PFSK-1 (cell line): Measurements from ENCODE around the gene PAX8.

Source experiments
- FOXP2 ChIP-seq: optimal IDR thresholded peaks from 2 replicates; pipeline ENCODE3; 2011; ENCODE audit warnings: borderline replicate concordance, control low read depth, inconsistent platforms; ENCODE audit not compliant: insufficient read depth; ENCODE audit errors: extremely low read length, extremely low read depth
- POLR2AphosphoS5 ChIP-seq: IDR thresholded peaks from 2 replicates; pipeline ENCODE4 v1.6.1; 2012; ENCODE audit warnings: low read depth, mild to moderate bottlenecking, control low read depth, low read length, moderate library complexity
- SIN3A ChIP-seq: IDR thresholded peaks from 2 replicates; pipeline ENCODE4 v1.6.1; 2012; ENCODE audit warnings: mild to moderate bottlenecking, low read length, moderate library complexity, borderline replicate concordance; ENCODE audit not compliant: insufficient read depth
- TAF1 ChIP-seq: IDR thresholded peaks from 2 replicates; pipeline ENCODE4 v1.6.1; 2012; ENCODE audit warnings: low read length, control low read depth, borderline replicate concordance; ENCODE audit not compliant: insufficient read depth
- TF ChIP-seq, protein P1 (sequence below), 2 experiments: IDR thresholded peaks; 2 replicates each; pipeline versions ENCODE4 v1.6.1 to v1.8.0; 2011 to 2012; ENCODE audit warnings: low read depth in 2 of 2, low read length in 2 of 2, control low read depth in 1 of 2, inconsistent platforms in 1 of 2, mild to moderate bottlenecking in 1 of 2, moderate library complexity in 1 of 2; ENCODE audit not compliant: insufficient read depth in 1 of 2

PAX8 gene

DNA sequence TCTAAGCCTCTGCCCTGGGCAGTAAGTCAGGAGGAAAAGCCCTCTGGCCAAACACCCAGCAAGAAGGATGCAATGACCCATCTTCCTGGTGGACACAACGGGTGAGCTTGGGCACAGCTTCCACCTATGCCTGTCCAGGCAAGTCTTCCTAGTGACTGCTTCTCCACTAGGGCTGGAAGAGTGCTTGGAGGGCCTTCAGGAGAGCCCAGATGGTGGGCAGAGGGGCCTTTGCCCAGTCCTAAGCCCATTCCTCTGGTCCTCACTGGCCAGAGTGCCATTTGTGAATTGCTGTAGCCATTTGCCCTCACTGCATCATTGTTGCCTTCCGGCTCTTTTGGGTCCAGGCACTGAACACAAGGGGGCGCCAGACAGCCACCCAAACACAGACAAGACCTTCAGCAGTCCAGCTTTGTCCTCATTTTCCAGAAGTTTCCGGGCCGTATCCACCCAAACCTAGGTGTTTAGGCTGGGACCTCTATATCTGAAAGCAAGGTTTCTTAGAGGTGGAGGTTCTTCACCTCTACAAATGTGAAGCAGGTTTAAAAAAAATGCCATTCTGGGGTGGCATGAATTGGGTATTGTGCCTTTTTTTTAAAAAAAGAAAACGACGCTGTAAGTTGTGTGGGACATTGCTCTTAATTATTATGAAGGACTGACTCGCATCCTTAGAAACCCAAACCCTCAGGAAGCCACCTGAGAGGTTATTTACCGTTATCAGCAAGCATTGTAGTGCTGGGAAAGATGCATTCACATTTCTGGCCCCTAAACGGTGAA lies 29.5 kb downstream of the PAX8 start:
- TF ChIP-seq TAF1 (no peak), SIN3A (no peak), POLR2AphosphoS5 (no peak), FOXP2 (no peak)
- TF ChIP-seq, protein P1, sequence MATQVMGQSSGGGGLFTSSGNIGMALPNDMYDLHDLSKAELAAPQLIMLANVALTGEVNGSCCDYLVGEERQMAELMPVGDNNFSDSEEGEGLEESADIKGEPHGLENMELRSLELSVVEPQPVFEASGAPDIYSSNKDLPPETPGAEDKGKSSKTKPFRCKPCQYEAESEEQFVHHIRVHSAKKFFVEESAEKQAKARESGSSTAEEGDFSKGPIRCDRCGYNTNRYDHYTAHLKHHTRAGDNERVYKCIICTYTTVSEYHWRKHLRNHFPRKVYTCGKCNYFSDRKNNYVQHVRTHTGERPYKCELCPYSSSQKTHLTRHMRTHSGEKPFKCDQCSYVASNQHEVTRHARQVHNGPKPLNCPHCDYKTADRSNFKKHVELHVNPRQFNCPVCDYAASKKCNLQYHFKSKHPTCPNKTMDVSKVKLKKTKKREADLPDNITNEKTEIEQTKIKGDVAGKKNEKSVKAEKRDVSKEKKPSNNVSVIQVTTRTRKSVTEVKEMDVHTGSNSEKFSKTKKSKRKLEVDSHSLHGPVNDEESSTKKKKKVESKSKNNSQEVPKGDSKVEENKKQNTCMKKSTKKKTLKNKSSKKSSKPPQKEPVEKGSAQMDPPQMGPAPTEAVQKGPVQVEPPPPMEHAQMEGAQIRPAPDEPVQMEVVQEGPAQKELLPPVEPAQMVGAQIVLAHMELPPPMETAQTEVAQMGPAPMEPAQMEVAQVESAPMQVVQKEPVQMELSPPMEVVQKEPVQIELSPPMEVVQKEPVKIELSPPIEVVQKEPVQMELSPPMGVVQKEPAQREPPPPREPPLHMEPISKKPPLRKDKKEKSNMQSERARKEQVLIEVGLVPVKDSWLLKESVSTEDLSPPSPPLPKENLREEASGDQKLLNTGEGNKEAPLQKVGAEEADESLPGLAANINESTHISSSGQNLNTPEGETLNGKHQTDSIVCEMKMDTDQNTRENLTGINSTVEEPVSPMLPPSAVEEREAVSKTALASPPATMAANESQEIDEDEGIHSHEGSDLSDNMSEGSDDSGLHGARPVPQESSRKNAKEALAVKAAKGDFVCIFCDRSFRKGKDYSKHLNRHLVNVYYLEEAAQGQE (IDR thresholded peaks at IDR 0.05; ENCODE audit: insufficient read depth in 1 of 2, low read depth in 2 of 2, low read length in 2 of 2) = no peak

DNA sequence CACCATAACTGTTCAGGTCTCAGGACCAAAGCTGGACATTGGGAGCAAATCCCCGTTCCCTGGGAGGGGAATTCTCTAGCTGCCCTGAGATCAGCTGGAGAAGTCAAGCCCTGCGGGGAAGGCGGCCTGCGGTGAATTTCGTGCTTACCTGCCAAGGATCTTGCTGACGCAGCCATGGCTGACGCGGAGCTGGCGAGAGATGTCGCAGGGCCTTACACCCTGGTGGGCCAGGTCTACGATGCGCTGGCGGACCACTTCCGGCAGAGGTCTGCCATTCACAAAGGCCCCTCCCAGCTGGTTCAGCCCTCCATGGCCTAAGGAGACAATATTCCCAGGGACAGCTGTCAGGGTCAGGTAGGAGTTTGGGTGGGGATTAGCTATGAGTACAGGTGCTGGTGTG lies 32.1 kb downstream of the PAX8 start:
- TF ChIP-seq, protein P1 (IDR thresholded peaks at IDR 0.05; ENCODE audit: insufficient read depth in 1 of 2, low read depth in 2 of 2, low read length in 2 of 2) = no peak

DNA sequence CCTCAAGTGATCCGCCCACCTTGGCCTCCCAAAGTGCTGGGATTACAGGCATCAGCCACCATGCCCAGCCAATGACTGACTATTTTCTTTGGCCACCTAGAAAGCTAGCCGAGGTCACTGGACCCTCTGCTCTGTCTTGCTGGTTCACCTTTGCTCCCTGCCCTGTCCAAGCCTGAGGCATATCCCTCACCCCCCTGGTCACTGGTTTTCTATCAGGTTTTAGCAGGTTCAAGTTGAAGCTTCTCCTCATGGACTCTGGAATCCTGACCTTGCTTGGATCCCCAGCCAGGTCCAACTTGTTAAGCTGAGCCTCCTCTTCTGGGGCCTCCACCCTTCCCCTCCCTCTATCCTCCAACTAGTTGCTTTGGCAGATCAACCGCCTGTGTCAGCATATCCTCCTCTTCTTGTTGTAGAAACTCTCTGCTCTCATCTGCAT lies 33.4 kb downstream of the PAX8 start:
- TF ChIP-seq SIN3A (no peak), POLR2AphosphoS5 (no peak), FOXP2 (no peak), TAF1 (no peak)
- TF ChIP-seq, protein P1 (IDR thresholded peaks at IDR 0.05; ENCODE audit: insufficient read depth in 1 of 2, low read depth in 2 of 2, low read length in 2 of 2) = no peak

DNA sequence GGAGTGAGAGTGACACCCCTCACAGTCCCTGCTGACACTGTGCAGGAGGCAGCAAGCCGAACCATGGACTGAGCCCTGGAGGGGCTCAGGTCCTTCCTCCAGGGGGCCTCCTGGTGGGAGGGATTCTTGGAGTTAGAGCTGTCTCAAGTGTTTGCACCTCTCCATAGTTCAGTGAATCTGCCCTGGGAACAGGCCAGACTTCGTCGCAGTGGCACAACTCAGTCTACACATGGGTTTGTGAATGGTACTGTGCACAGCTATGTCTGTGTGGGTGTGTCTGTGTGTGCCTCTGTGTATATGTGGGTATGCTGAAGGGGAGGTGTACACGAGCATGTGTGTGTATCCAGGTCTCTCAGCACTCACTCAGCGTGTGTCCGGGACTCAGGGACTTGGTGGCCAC lies 36.4 kb downstream of the PAX8 start:
- TF ChIP-seq POLR2AphosphoS5 (no peak), TAF1 (no peak), SIN3A (no peak), FOXP2 (no peak)
- TF ChIP-seq, protein P1 (IDR thresholded peaks at IDR 0.05; ENCODE audit: insufficient read depth in 1 of 2, low read depth in 2 of 2, low read length in 2 of 2) = no peak
